ENCODE data around the gene ARHGEF19.

- TF ChIP-seq CTCF (IDR thresholded peaks at IDR 0.05) (peak; percentile 92 to 97 (median 97)), POLR2A (IDR thresholded peaks at IDR 0.05) (no peak)
Measured at GRCh38 chr1:16187748-16188401, 24.6 kb downstream of the ARHGEF19 start.

All from vagina (tissue), 2 donors.